Skin of body (tissue), 2 donors: Measurements from ENCODE around the gene PDE3B. TPM values are rescaled to one million over a fixed set of nuclear protein-coding genes. Genes with fewer than 3 reads are reported as not detected.
"Not testable (repeated sequence)": the region's sequence is repeated elsewhere in the genome, so short reads cannot be mapped to it uniquely, and the experiment has no call there.

Source experiments
- DNase-seq: peaks from one replicate; lab custom pipeline; 2025; lab: John Stamatoyannopoulos, UW
- total RNA-seq: library from RNA; depleted of rRNA; stranded (reverse); fragments of >200 nt; gene quantifications from one replicate; pipeline ENCODE4 v1.2.3, GENCODE V29; 2014

The PDE3B gene
- total RNA-seq = 16.1 TPM

GRCh38 chr11:14643697-14644225, at the start of gene PDE3B:
Gene PDE3B, plus strand, starts transcription at chr11:14643804. Its CDS starts 272 bp downstream, at chr11:14644076.
- no peak for DNase-seq

- not testable (repeated sequence) for DNase-seq
Measured at GRCh38 chr11:14595261-14595660, 48.3 kb upstream of the PDE3B start.

- DNase-seq = no peak
Measured at GRCh38 chr11:14607713-14608112, 35.9 kb upstream of the PDE3B start.

- DNase-seq = no peak
Measured at GRCh38 chr11:14609902-14610301, 33.7 kb upstream of the PDE3B start.

GRCh38 chr11:14611939-14612338, 31.7 kb upstream of the PDE3B start:
- DNase-seq = no peak

GRCh38 chr11:14612694-14613093, 30.9 kb upstream of the PDE3B start:
- DNase-seq = no peak

- no peak for DNase-seq
Measured at GRCh38 chr11:14614091-14614622, 29.4 kb upstream of the PDE3B start.

GRCh38 chr11:14617241-14618027, 26.2 kb upstream of the PDE3B start:
- DNase-seq = no peak

- DNase-seq = no peak
Measured at GRCh38 chr11:14618060-14618459, 25.5 kb upstream of the PDE3B start.

- DNase-seq = no peak
Measured at GRCh38 chr11:14619603-14620531, 23.7 kb upstream of the PDE3B start.

- no peak for DNase-seq
Measured at GRCh38 chr11:14622223-14622954, 21.2 kb upstream of the PDE3B start.

GRCh38 chr11:14623036-14623435, 20.6 kb upstream of the PDE3B start:
- DNase-seq = no peak

GRCh38 chr11:14625586-14626205, 17.9 kb upstream of the PDE3B start:
- DNase-seq = no peak

GRCh38 chr11:14626650-14627049, 17.0 kb upstream of the PDE3B start:
- no peak for DNase-seq

GRCh38 chr11:14633506-14634224, 9.9 kb upstream of the PDE3B start:
- DNase-seq = not testable (repeated sequence)

- DNase-seq = no peak
Measured at GRCh38 chr11:14634813-14635212, 8.8 kb upstream of the PDE3B start.

GRCh38 chr11:14635546-14635945, 8.1 kb upstream of the PDE3B start:
- no peak for DNase-seq

- no peak for DNase-seq
Measured at GRCh38 chr11:14636119-14636518, 7.5 kb upstream of the PDE3B start.

- no peak for DNase-seq
Measured at GRCh38 chr11:14637868-14638409, 5.7 kb upstream of the PDE3B start.

- DNase-seq = no peak
Measured at GRCh38 chr11:14638561-14638960, 5.0 kb upstream of the PDE3B start.
